ENCODE results near the gene COMMD9.

The COMMD9 gene

GRCh38 chr11:36257351-36257750, 31.9 kb downstream of the COMMD9 start:
- no peak overlapping the region for H3K4me3 ChIP-seq
- no peak overlapping the region for H3K27ac ChIP-seq
- no peak for DNase-seq (ENCODE audit: low spot score)
- TF ChIP-seq CTCF (IDR thresholded peaks at IDR 0.05): no peak

DNA sequence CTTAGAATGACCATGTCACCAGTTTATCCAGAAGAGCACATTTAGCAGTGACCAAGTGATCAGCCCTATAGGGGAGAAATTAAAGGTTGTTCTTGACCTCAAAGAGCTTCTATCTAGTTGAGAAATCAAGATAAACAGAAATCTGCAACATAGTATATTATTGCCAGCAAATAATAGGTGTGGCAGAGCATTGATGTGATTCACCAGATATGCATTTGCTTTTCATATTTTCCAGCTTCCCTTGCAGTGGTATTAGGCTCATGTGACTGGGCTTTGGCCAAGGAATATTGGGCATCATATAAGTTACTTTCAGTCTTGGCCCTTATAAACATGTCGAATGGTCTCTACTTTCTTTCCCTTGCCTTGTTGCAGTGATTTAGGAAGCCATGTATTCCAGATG, 34.5 kb downstream of the COMMD9 start:
- DNase-seq (ENCODE audit: low spot score): no peak
- no peak overlapping the region for H3K4me3 ChIP-seq
- no peak overlapping the region for H3K27ac ChIP-seq
- TF ChIP-seq CTCF (IDR thresholded peaks at IDR 0.05): no peak

DNA sequence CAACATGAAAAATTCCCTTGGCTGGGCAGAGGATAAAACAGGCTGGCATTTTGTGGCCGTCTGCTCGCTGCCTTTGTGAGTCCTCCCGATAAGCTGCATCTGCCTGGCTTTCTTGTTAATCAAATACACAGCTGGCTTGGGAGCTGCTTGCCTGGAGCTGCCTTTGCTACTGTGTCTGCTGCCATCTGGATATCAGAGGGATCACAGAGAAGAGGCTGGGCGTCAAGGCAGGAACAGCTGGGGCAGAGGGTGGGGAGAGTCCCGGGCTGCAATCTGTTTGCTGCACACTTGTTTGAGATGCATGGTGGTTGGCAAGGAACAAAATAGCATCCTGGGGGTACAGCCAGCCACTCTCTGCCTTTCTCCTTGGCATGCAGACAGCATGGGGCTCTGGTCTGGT, 36.0 kb downstream of the COMMD9 start:
- TF ChIP-seq CTCF (IDR thresholded peaks at IDR 0.05): no peak
- no peak overlapping the region for H3K27ac ChIP-seq
- H3K4me3 ChIP-seq: no peak overlapping the region
- no peak for DNase-seq (ENCODE audit: low spot score)

- DNase-seq (ENCODE audit: low spot score): no peak
- Histone ChIP-seq H3K4me3 (no peak overlapping the region), H3K27ac (no peak overlapping the region)
- TF ChIP-seq CTCF (IDR thresholded peaks at IDR 0.05): no peak
These were observed 37.4 kb downstream of the COMMD9 start for GRCh38 chr11:36251823-36252222.

GRCh38 chr11:36249246-36249645, 40.0 kb downstream of the COMMD9 start:
- DNase-seq (ENCODE audit: low spot score): no peak
- Histone ChIP-seq H3K4me3 (no peak overlapping the region), H3K27ac (no peak overlapping the region)
- TF ChIP-seq CTCF (IDR thresholded peaks at IDR 0.05): no peak

- DNase-seq (ENCODE audit: low spot score): no peak
- TF ChIP-seq CTCF (IDR thresholded peaks at IDR 0.05): no peak
- no peak overlapping the region for H3K27ac ChIP-seq
- no peak overlapping the region for H3K4me3 ChIP-seq
These were observed 40.8 kb downstream of the COMMD9 start for GRCh38 chr11:36248436-36248835.

DNA sequence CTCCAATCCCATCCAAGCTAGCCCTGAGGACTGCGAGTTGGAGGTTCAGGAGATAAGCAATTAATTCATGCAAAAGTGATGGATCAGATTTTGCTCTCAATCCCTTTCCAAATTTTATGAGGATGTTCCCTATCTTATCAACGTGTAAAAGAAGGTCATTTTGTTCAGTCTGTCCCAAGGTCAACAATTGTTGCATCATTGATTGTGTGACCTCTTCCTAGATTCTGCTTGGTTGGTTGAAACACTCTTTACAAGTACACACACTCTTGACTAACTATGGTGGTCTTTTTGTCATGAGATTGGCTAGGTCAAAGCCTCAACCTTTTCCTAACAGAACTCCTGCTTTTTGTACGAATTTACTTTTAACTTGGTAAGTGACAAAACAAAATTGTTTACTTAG, 41.7 kb downstream of the COMMD9 start:
- no peak for DNase-seq (ENCODE audit: low spot score)
- Histone ChIP-seq H3K27ac (no peak overlapping the region), H3K4me3 (no peak overlapping the region)
- no peak for TF ChIP-seq CTCF (IDR thresholded peaks at IDR 0.05)
